ENCODE results near the gene SLC16A10.

GRCh38 chr6:111278731-111279130 lies 191.4 kb downstream of the SLC16A10 start:
- no peak for TF ChIP-seq GATA3 (IDR thresholded peaks at IDR 0.05; ENCODE audit: low read depth, low read length)
- TF ChIP-seq GATA2 (IDR thresholded peaks at IDR 0.05; ENCODE audit: low read depth, low read length): no peak
